Measurements from ENCODE around the gene HDLBP.
A peak's percentile ranks its signal among the peaks of the same experiment; 100 is the strongest.

Gene HDLBP

GRCh38 chr2:241315093-241315878 lies at the start of gene HDLBP:
Gene HDLBP (minus strand): TSS chr2:241315672. CDS start chr2:241266869, 48,803 bp downstream.
- peak; percentile 100 for DNase-seq (ENCODE audit: low read depth)

GRCh38 chr2:241364781-241365180 lies 49.3 kb upstream of the HDLBP start:
- DNase-seq (ENCODE audit: low read depth) = no peak

GRCh38 chr2:241363426-241363825 lies 48.0 kb upstream of the HDLBP start:
- DNase-seq (ENCODE audit: low read depth) = no peak

GRCh38 chr2:241359481-241360045 lies 44.1 kb upstream of the HDLBP start:
- no peak for DNase-seq (ENCODE audit: low read depth)

GRCh38 chr2:241358470-241358869 lies 43.0 kb upstream of the HDLBP start:
- DNase-seq (ENCODE audit: low read depth) = no peak

GRCh38 chr2:241357531-241357930 lies 42.1 kb upstream of the HDLBP start:
- no peak for DNase-seq (ENCODE audit: low read depth)

GRCh38 chr2:241356871-241357260 lies 41.4 kb upstream of the HDLBP start:
- no peak for DNase-seq (ENCODE audit: low read depth)

GRCh38 chr2:241355983-241356870 lies 40.8 kb upstream of the HDLBP start, which contains the start of gene FARP2:
Gene FARP2 (plus strand): TSS chr2:241356285. CDS start chr2:241373108, 16,823 bp downstream.
- DNase-seq (ENCODE audit: low read depth) = peak; percentile 94

- peak; percentile 60 for DNase-seq (ENCODE audit: low read depth)
Observed at GRCh38 chr2:241354668-241355658, 39.5 kb upstream of the HDLBP start.

- no peak for DNase-seq (ENCODE audit: low read depth)
Observed at GRCh38 chr2:241352227-241352626, 36.8 kb upstream of the HDLBP start.

- DNase-seq (ENCODE audit: low read depth) = no peak
Observed at GRCh38 chr2:241351640-241352031, 36.2 kb upstream of the HDLBP start.

- no peak for DNase-seq (ENCODE audit: low read depth)
Observed at GRCh38 chr2:241350878-241351639, 35.6 kb upstream of the HDLBP start.

- no peak for DNase-seq (ENCODE audit: low read depth)
Observed at GRCh38 chr2:241350530-241350877, 35.0 kb upstream of the HDLBP start.

- DNase-seq (ENCODE audit: low read depth) = no peak
Observed at GRCh38 chr2:241349941-241350340, 34.5 kb upstream of the HDLBP start.

GRCh38 chr2:241344925-241345651 lies 29.6 kb upstream of the HDLBP start:
- DNase-seq (ENCODE audit: low read depth) = no peak

GRCh38 chr2:241340631-241341163 lies 25.2 kb upstream of the HDLBP start:
- no peak for DNase-seq (ENCODE audit: low read depth)

- no peak for DNase-seq (ENCODE audit: low read depth)
Observed at GRCh38 chr2:241339839-241340630, 24.6 kb upstream of the HDLBP start.

GRCh38 chr2:241334813-241335212 lies 19.3 kb upstream of the HDLBP start:
- DNase-seq (ENCODE audit: low read depth) = no peak

- no peak for DNase-seq (ENCODE audit: low read depth)
Observed at GRCh38 chr2:241330616-241330981, 15.1 kb upstream of the HDLBP start.
